ENCODE data around the gene SOCS6. TPM values are rescaled to one million over a fixed set of nuclear protein-coding genes. Genes with fewer than 3 reads are reported as not detected.

SOCS6 gene
- total RNA-seq, 2 donors from 2014 or later: 1.4 to 1.7 TPM

GRCh38 chr18:70301667-70302066 lies 12.8 kb downstream of the SOCS6 start:
- Mint-ChIP-seq H3K36me3 (no peaks in the 10 kb centered on the region), H3K27ac (no peak overlapping the region), H3K9me3 (no peaks in the 10 kb centered on the region)
- no peak for ATAC-seq
- DNase-seq (ENCODE audit: low spot score in 2 of 2): no peak

- Mint-ChIP-seq H3K27ac (no peak overlapping the region), H3K9me3 (peaks cover 0 to 7% of the 10 kb centered on the region in 2 donors), H3K36me3 (no peaks in the 10 kb centered on the region)
- ATAC-seq (no peak), DNase-seq (ENCODE audit: low spot score in 2 of 2) (no peak)
These were observed 19.9 kb downstream of the SOCS6 start for GRCh38 chr18:70308555-70309294.

GRCh38 chr18:70310560-70311320 lies 21.9 kb downstream of the SOCS6 start:
- H3K36me3 Mint-ChIP-seq: no peaks in the 10 kb centered on the region
- no peak overlapping the region for H3K27ac Mint-ChIP-seq
- peaks cover 0 to 7% of the 10 kb centered on the region in 2 donors for H3K9me3 Mint-ChIP-seq
- DNase-seq (ENCODE audit: low spot score in 2 of 2): no peak
- no peak for ATAC-seq

GRCh38 chr18:70311726-70312125 lies 22.9 kb downstream of the SOCS6 start:
- no peak overlapping the region for H3K27ac Mint-ChIP-seq
- DNase-seq (ENCODE audit: low spot score in 2 of 2): no peak
- H3K9me3 Mint-ChIP-seq: peaks cover 0 to 7% of the 10 kb centered on the region in 2 donors
- ATAC-seq: no peak
- no peaks in the 10 kb centered on the region for H3K36me3 Mint-ChIP-seq

GRCh38 chr18:70313640-70314039 lies 24.8 kb downstream of the SOCS6 start:
- Mint-ChIP-seq H3K36me3 (no peaks in the 10 kb centered on the region), H3K9me3 (no peaks in the 10 kb centered on the region), H3K27ac (no peak overlapping the region)
- ATAC-seq (no peak), DNase-seq (ENCODE audit: low spot score in 2 of 2) (no peak)

GRCh38 chr18:70314151-70314782 lies 25.4 kb downstream of the SOCS6 start:
- no peaks in the 10 kb centered on the region for H3K9me3 Mint-ChIP-seq
- no peak overlapping the region for H3K27ac Mint-ChIP-seq
- no peaks in the 10 kb centered on the region for H3K36me3 Mint-ChIP-seq
- DNase-seq (ENCODE audit: low spot score in 2 of 2): no peak
- no peak for ATAC-seq

GRCh38 chr18:70319187-70319586 lies 30.3 kb downstream of the SOCS6 start:
- H3K36me3 Mint-ChIP-seq: peaks cover 0 to 6% of the 10 kb centered on the region in 2 donors
- H3K9me3 Mint-ChIP-seq: no peaks in the 10 kb centered on the region
- H3K27ac Mint-ChIP-seq: no peak overlapping the region
- ATAC-seq: no peak
- no peak for DNase-seq (ENCODE audit: low spot score in 2 of 2)

GRCh38 chr18:70321616-70322015 lies 32.8 kb downstream of the SOCS6 start:
- no peaks in the 10 kb centered on the region for H3K9me3 Mint-ChIP-seq
- no peak for ATAC-seq
- H3K36me3 Mint-ChIP-seq: peaks cover 0 to 6% of the 10 kb centered on the region in 2 donors
- DNase-seq (ENCODE audit: low spot score in 2 of 2): no peak
- H3K27ac Mint-ChIP-seq: no peak overlapping the region

GRCh38 chr18:70322385-70322784 lies 33.5 kb downstream of the SOCS6 start:
- H3K36me3 Mint-ChIP-seq: peaks cover 0 to 6% of the 10 kb centered on the region in 2 donors
- no peak for ATAC-seq

GRCh38 chr18:70322928-70323327 lies 34.1 kb downstream of the SOCS6 start:
- no peak for ATAC-seq
- no peak for DNase-seq (ENCODE audit: low spot score in 2 of 2)
- Mint-ChIP-seq H3K9me3 (no peaks in the 10 kb centered on the region), H3K27ac (peak overlapping the region in 1 of 2 donors; percentile 50), H3K36me3 (peaks cover 0 to 6% of the 10 kb centered on the region in 2 donors)

More at GRCh38 chr18:70322385-70322784, 33.5 kb downstream of the SOCS6 start:
- Mint-ChIP-seq H3K27ac (peak overlapping the region in 1 of 2 donors; percentile 29), H3K9me3 (no peaks in the 10 kb centered on the region)
- DNase-seq (ENCODE audit: low spot score in 2 of 2): no peak

GRCh38 chr18:70324897-70325296 lies 36.1 kb downstream of the SOCS6 start:
- H3K9me3 Mint-ChIP-seq: no peaks in the 10 kb centered on the region
- no peak for ATAC-seq
- no peak for DNase-seq (ENCODE audit: low spot score in 2 of 2)
- no peak overlapping the region for H3K27ac Mint-ChIP-seq
- H3K36me3 Mint-ChIP-seq: peaks cover 0 to 6% of the 10 kb centered on the region in 2 donors

- ATAC-seq: no peak
- no peak for DNase-seq (ENCODE audit: low spot score in 2 of 2)
- Mint-ChIP-seq H3K36me3 (peaks cover 0 to 6% of the 10 kb centered on the region in 2 donors), H3K9me3 (no peaks in the 10 kb centered on the region), H3K27ac (no peak overlapping the region)
These were observed 37.4 kb downstream of the SOCS6 start for GRCh38 chr18:70326255-70326654.

- ATAC-seq: no peak
- peaks cover 0 to 6% of the 10 kb centered on the region in 2 donors for H3K36me3 Mint-ChIP-seq
- H3K9me3 Mint-ChIP-seq: no peaks in the 10 kb centered on the region
- DNase-seq (ENCODE audit: low spot score in 2 of 2): no peak
- H3K27ac Mint-ChIP-seq: no peak overlapping the region
These were observed 39.3 kb downstream of the SOCS6 start for GRCh38 chr18:70328169-70328568.

GRCh38 chr18:70329071-70329470 lies 40.2 kb downstream of the SOCS6 start:
- ATAC-seq (no peak), DNase-seq (ENCODE audit: low spot score in 2 of 2) (no peak)
- Mint-ChIP-seq H3K36me3 (no peaks in the 10 kb centered on the region), H3K9me3 (no peaks in the 10 kb centered on the region), H3K27ac (no peak overlapping the region)

GRCh38 chr18:70330887-70331286 lies 42.0 kb downstream of the SOCS6 start:
- no peak for DNase-seq (ENCODE audit: low spot score in 2 of 2)
- Mint-ChIP-seq H3K27ac (no peak overlapping the region), H3K36me3 (no peaks in the 10 kb centered on the region), H3K9me3 (no peaks in the 10 kb centered on the region)
- no peak for ATAC-seq

GRCh38 chr18:70331456-70332097 lies 42.7 kb downstream of the SOCS6 start:
- ATAC-seq (no peak), DNase-seq (ENCODE audit: low spot score in 2 of 2) (no peak)
- H3K36me3 Mint-ChIP-seq: no peaks in the 10 kb centered on the region
- no peaks in the 10 kb centered on the region for H3K9me3 Mint-ChIP-seq
- no peak overlapping the region for H3K27ac Mint-ChIP-seq

GRCh38 chr18:70332694-70333093 lies 43.8 kb downstream of the SOCS6 start:
- DNase-seq (ENCODE audit: low spot score in 2 of 2) (no peak), ATAC-seq (no peak)
- no peaks in the 10 kb centered on the region for H3K9me3 Mint-ChIP-seq
- no peak overlapping the region for H3K27ac Mint-ChIP-seq
- no peaks in the 10 kb centered on the region for H3K36me3 Mint-ChIP-seq
